ENCODE measurements around the gene SLC46A2. TPM values are rescaled to one million over a fixed set of nuclear protein-coding genes. Genes with fewer than 3 reads are reported as not detected.

Gene SLC46A2
- total RNA-seq, 1 donor from 2014 or later, result 13.7 TPM

GRCh38 chr9:112886351-112886750 is 4.3 kb downstream of the SLC46A2 start:
- H3K4me1 ChIP-seq, result peaks cover 17% of the 10 kb centered on the region
- H3K9me3 ChIP-seq, result no peaks in the 10 kb centered on the region
- H3K27me3 ChIP-seq (ENCODE audit: low read depth), result peaks cover 12% of the 10 kb centered on the region
- no peak for ATAC-seq
- H3K27ac ChIP-seq, result no peak overlapping the region
- peaks cover 3% of the 10 kb centered on the region for H3K36me3 ChIP-seq
- intact Hi-C loops (cut with DNase I), result no loop called here
- no peak overlapping the region for H3K4me3 ChIP-seq
- DNase-seq, result no peak
- no peak for TF ChIP-seq CTCF (IDR thresholded peaks at IDR 0.05)

- Histone ChIP-seq H3K9me3 (no peaks in the 10 kb centered on the region), H3K27ac (no peak overlapping the region), H3K27me3 (ENCODE audit: low read depth) (peaks cover 8% of the 10 kb centered on the region), H3K36me3 (peaks cover 13% of the 10 kb centered on the region), H3K4me1 (peaks cover 8% of the 10 kb centered on the region), H3K4me3 (no peak overlapping the region)
- no peak for DNase-seq
- no peak for TF ChIP-seq CTCF (IDR thresholded peaks at IDR 0.05)
- intact Hi-C loops (cut with DNase I), result no loop called here
- ATAC-seq, result no peak
These were observed 5.4 kb downstream of the SLC46A2 start for GRCh38 chr9:112885324-112885723.

- H3K9me3 ChIP-seq, result no peaks in the 10 kb centered on the region
- intact Hi-C loops (cut with DNase I), result no loop called here
- H3K36me3 ChIP-seq, result peaks cover 14% of the 10 kb centered on the region
- ATAC-seq (no peak), DNase-seq (no peak)
- H3K4me1 ChIP-seq, result peaks cover 2% of the 10 kb centered on the region
- peaks cover 2% of the 10 kb centered on the region for H3K27me3 ChIP-seq (ENCODE audit: low read depth)
- no peak overlapping the region for H3K4me3 ChIP-seq
- no peak for TF ChIP-seq CTCF (IDR thresholded peaks at IDR 0.05)
- H3K27ac ChIP-seq, result no peak overlapping the region
These were observed 6.0 kb downstream of the SLC46A2 start for GRCh38 chr9:112884721-112885120.

GRCh38 chr9:112884101-112884500 is 6.6 kb downstream of the SLC46A2 start:
- Histone ChIP-seq H3K4me1 (no peaks in the 10 kb centered on the region), H3K9me3 (no peaks in the 10 kb centered on the region), H3K27me3 (ENCODE audit: low read depth) (no peaks in the 10 kb centered on the region), H3K27ac (no peak overlapping the region), H3K36me3 (peaks cover 17% of the 10 kb centered on the region), H3K4me3 (no peak overlapping the region)
- no peak for TF ChIP-seq CTCF (IDR thresholded peaks at IDR 0.05)
- intact Hi-C loops (cut with DNase I), result no loop called here
- DNase-seq (no peak), ATAC-seq (no peak)

- Histone ChIP-seq H3K27me3 (ENCODE audit: low read depth) (no peaks in the 10 kb centered on the region), H3K4me3 (no peak overlapping the region), H3K4me1 (no peaks in the 10 kb centered on the region), H3K9me3 (no peaks in the 10 kb centered on the region), H3K36me3 (peaks cover 29% of the 10 kb centered on the region), H3K27ac (no peak overlapping the region)
- intact Hi-C loops (cut with DNase I), result no loop called here
- ATAC-seq (peak in 1 of 2 donors; percentile 5), DNase-seq (no peak)
- no peak for TF ChIP-seq CTCF (IDR thresholded peaks at IDR 0.05)
These were observed 9.3 kb downstream of the SLC46A2 start for GRCh38 chr9:112881331-112881730.

GRCh38 chr9:112880650-112881049 is 10.0 kb downstream of the SLC46A2 start:
- no peaks in the 10 kb centered on the region for H3K27me3 ChIP-seq (ENCODE audit: low read depth)

More at GRCh38 chr9:112880650-112881049, 10.0 kb downstream of the SLC46A2 start:
- intact Hi-C loops (cut with DNase I), result no loop called here
- no peak for DNase-seq
- Histone ChIP-seq H3K9me3 (no peaks in the 10 kb centered on the region), H3K27ac (no peak overlapping the region), H3K36me3 (peaks cover 33% of the 10 kb centered on the region), H3K4me1 (no peaks in the 10 kb centered on the region), H3K4me3 (no peak overlapping the region)
- no peak for ATAC-seq
- TF ChIP-seq CTCF (IDR thresholded peaks at IDR 0.05), result no peak

Data from lower lobe of right lung (tissue), 2 donors.